ENCODE measurements around the gene SLC1A4.

GRCh38 chr2:64966839-64967238 lies 22.4 kb upstream of the SLC1A4 start:
- no peak for TF ChIP-seq SMARCA5 (IDR thresholded peaks at IDR 0.05)
- no peak for TF ChIP-seq CTCF (IDR thresholded peaks at IDR 0.05 in 2 of 3, conservative IDR thresholded peaks at IDR 0.05 in 1 of 3; ENCODE audit: control insufficient read depth in 2 of 3, extremely low read depth in 1 of 3, insufficient read depth in 1 of 3, low read depth in 3 of 3, low read length in 3 of 3)
- TF ChIP-seq, protein P1, sequence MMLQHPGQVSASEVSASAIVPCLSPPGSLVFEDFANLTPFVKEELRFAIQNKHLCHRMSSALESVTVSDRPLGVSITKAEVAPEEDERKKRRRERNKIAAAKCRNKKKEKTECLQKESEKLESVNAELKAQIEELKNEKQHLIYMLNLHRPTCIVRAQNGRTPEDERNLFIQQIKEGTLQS (IDR thresholded peaks at IDR 0.05; ENCODE audit: borderline replicate concordance, extremely low read depth, low read depth, low read length): no peak
- no peak for TF ChIP-seq PAX8 (IDR thresholded peaks at IDR 0.05)
- no peak for TF ChIP-seq POLR2A (IDR thresholded peaks at IDR 0.05; ENCODE audit: low read depth, low read length)

Measured in GM12878 (cell line).